Sigmoid colon (tissue), 3 donors: ENCODE measurements around the gene DYNAP.

Experiments used
- CTCF ChIP-seq, 4 experiments: fragments of 450-650 bp in 3 of 4; fragments of 200-600 bp in 1 of 4; IDR thresholded peaks; one replicate each; pipeline ENCODE4 v1.5.1; 2016 to 2019; ENCODE audit warnings: antibody characterized with exemption in 4 of 4, mild to moderate bottlenecking in 3 of 4, moderate library complexity in 2 of 4
- POLR2A ChIP-seq, 2 donors: fragments of 450-650 bp; IDR thresholded peaks; one replicate each; pipeline ENCODE4 v1.6.1; 2016; ENCODE audit warnings: antibody characterized with exemption in 2 of 2, mild to moderate bottlenecking in 2 of 2, moderate library complexity in 2 of 2

GRCh38 chr18:54607213-54608027, 16.4 kb downstream of the DYNAP start:
- no peak for TF ChIP-seq CTCF (IDR thresholded peaks at IDR 0.05)
- TF ChIP-seq POLR2A (IDR thresholded peaks at IDR 0.05), result no peak
